ENCODE results near the gene FASTKD3. TPM values are rescaled to one million over a fixed set of nuclear protein-coding genes. Genes with fewer than 3 reads are reported as not detected.

Gene FASTKD3
- total and polyA plus RNA-seq, 2 of the 4 experiments (the other 2 are of a cell fraction), result 8.4 to 12.7 TPM

GRCh38 chr5:7881816-7882215, 13.0 kb upstream of the FASTKD3 start:
- H3K9me1 ChIP-seq (ENCODE audit: insufficient read depth, low read length), result peaks cover 6% of the 10 kb centered on the region; the same call in 1 of the 2 replicates
- peaks cover 5% of the 10 kb centered on the region; the same call in 1 of the 2 replicates for H4K20me1 ChIP-seq (ENCODE audit: insufficient read depth, low read length)
- H2BK20ac ChIP-seq (ENCODE audit: low read depth, low read length), result no peak overlapping the region
- peaks cover 8% of the 10 kb centered on the region; the same call in 1 of the 2 replicates for H3K4me1 ChIP-seq (ENCODE audit: control insufficient read depth, insufficient read depth, low read length)
- H3K27ac ChIP-seq (ENCODE audit: insufficient read depth, low read length), result no peak overlapping the region
- peaks cover 27% of the 10 kb centered on the region for H3K36me3 ChIP-seq (ENCODE audit: control insufficient read depth, insufficient read depth, low read length)
- H3K14ac ChIP-seq (replicated peaks; ENCODE audit: low read depth, low read length), result no peak overlapping the region
- no peak overlapping the region for H3K4ac ChIP-seq (ENCODE audit: low read depth, low read length)
- DNase-seq, result no peak
- ChIA-PET POLR2A (ENCODE audit: unreplicated experiment) (no interaction called here), CTCF (interaction anchor here (0.7 kb wide), 1 partner anchor 1058 kb away, joined by 3 read pairs; no protein-coding TSS in a partner anchor)
- H3K18ac ChIP-seq (ENCODE audit: low read depth, low read length), result no peak overlapping the region
- H4K8ac ChIP-seq (ENCODE audit: low read depth in 2 of 2, low read length in 2 of 2), result no peak overlapping the region
- peaks cover 7 to 41% of the 10 kb centered on the region in 2 experiments for H3K79me1 ChIP-seq (ENCODE audit: low read depth in 1 of 2, low read length in 2 of 2)
- H3K9me3 ChIP-seq (ENCODE audit: control insufficient read depth, insufficient read depth, low read length), result no peaks in the 10 kb centered on the region
- H3K56ac ChIP-seq (ENCODE audit: extremely low read depth, insufficient read depth, low read length), result no peak overlapping the region
- no TSS peak for BruUV-seq (replicated peaks)
- no peak overlapping the region for H3K4me2 ChIP-seq (ENCODE audit: low read depth, low read length)
- no peak overlapping the region for H2AFZ ChIP-seq (replicated peaks; ENCODE audit: low read length, poor library complexity)
- H4K91ac ChIP-seq (ENCODE audit: insufficient read depth, low read depth, low read length), result no peak overlapping the region
- ATAC-seq (ENCODE audit: low read depth), result no peak
- TF ChIP-seq USF2 (IDR thresholded peaks at IDR 0.05; ENCODE audit: low read depth, low read length) (no peak), MXI1 (IDR thresholded peaks at IDR 0.05; ENCODE audit: borderline replicate concordance, low read depth, low read length) (no peak), CEBPB (IDR thresholded peaks at IDR 0.05; ENCODE audit: low read depth, low read length) (no peak), RCOR1 (IDR thresholded peaks at IDR 0.05; ENCODE audit: insufficient replicate concordance, low read length) (no peak), SMC3 (IDR thresholded peaks at IDR 0.05; ENCODE audit: low read depth, low read length) (no peak), CHD1 (IDR thresholded peaks at IDR 0.05; ENCODE audit: low read depth, low read length) (no peak), MAFK (IDR thresholded peaks at IDR 0.05; ENCODE audit: low read depth, low read length) (no peak), FOS (IDR thresholded peaks at IDR 0.05; ENCODE audit: low read depth, low read length) (no peak), RFX5 (IDR thresholded peaks at IDR 0.05; ENCODE audit: low read depth, low read length) (no peak), CTCF (conservative IDR thresholded peaks at IDR 0.05; ENCODE audit: low read depth, low read length) (no peak), POLR2A (IDR thresholded peaks at IDR 0.05; ENCODE audit: low read depth, low read length) (no peak), NFE2L2 (IDR thresholded peaks at IDR 0.05; ENCODE audit: low read depth, low read length) (no peak), RAD21 (IDR thresholded peaks at IDR 0.05; ENCODE audit: low read length) (no peak), MAZ (IDR thresholded peaks at IDR 0.05; ENCODE audit: borderline replicate concordance, low read depth, low read length) (no peak), BHLHE40 (IDR thresholded peaks at IDR 0.05; ENCODE audit: low read depth, low read length) (no peak), ELK1 (IDR thresholded peaks at IDR 0.05; ENCODE audit: borderline replicate concordance, low read depth, low read length) (no peak)
- H3K9ac ChIP-seq (ENCODE audit: low read depth, low read length), result no peak overlapping the region
- no peak overlapping the region for H4K5ac ChIP-seq (ENCODE audit: low read depth, low read length)
- H2AK5ac ChIP-seq (ENCODE audit: low read depth, low read length), result no peak overlapping the region
- H3K27me3 ChIP-seq (ENCODE audit: control insufficient read depth, insufficient read depth, low read length), result no peaks in the 10 kb centered on the region
- intact Hi-C loops (cut with micrococcal nuclease), result no loop called here
- H2BK15ac ChIP-seq (ENCODE audit: low read depth, low read length), result no peak overlapping the region
- dilution Hi-C loops (cut with HindIII; ENCODE audit: low sequenced_read_pairs, unreplicated experiment), result no loop called here
- H3K4me3 ChIP-seq (ENCODE audit: insufficient read depth, low read depth, low read length), result no peak overlapping the region
- no CpG with 5 or more reads among the region's 2 CpGs for WGBS, 2 experiments (ENCODE audit: extremely low coverage in 2 of 2, insufficient read length in 1 of 2)
- no peak overlapping the region for H2BK120ac ChIP-seq (ENCODE audit: low read depth, low read length)
- H2AK9ac ChIP-seq (replicated peaks; ENCODE audit: low read depth, low read length, poor library complexity), result no peak overlapping the region
- H2BK5ac ChIP-seq (ENCODE audit: low read depth, low read length, poor library complexity, severe bottlenecking), result no peak overlapping the region
- H3K23ac ChIP-seq (ENCODE audit: low read depth, low read length), result no peak overlapping the region; the same call in 1 of the 2 replicates
- in situ Hi-C loops (cut with MboI; ENCODE audit: low sequenced_read_pairs), result loop anchor here (25.0 kb wide), 2 partner anchors 1180 to 1655 kb away; partner anchors contain the start of gene SEMA5A

Data from IMR-90 (cell line).